HAP-1 (cell line): Measurements from ENCODE around the gene HBG1.

Experiments used
- DNase-seq, 2 experiments: peaks; one replicate each; pipeline ENCODE4 v3.0.0-alpha.2; 2016 to 2020; ENCODE audit warnings: low spot score in 2 of 2
- H3K27me3 ChIP-seq: fragments of 250-450 bp; sonication (Bioruptor Pico); 2 replicates; pipeline ENCODE4 v1.5.1; 2020; ENCODE audit warnings: low read depth, mild to moderate bottlenecking, moderate library complexity
- H3K36me3 ChIP-seq: fragments of 250-450 bp; sonication (Bioruptor Pico); replicated peaks from 2 replicates; pipeline ENCODE4 v1.5.1; 2020; ENCODE audit warnings: mild to moderate bottlenecking
- H3K4me1 ChIP-seq: fragments of 250-450 bp; sonication (Bioruptor Pico); 2 replicates; pipeline ENCODE4 v1.5.1; 2020; ENCODE audit warnings: mild to moderate bottlenecking
- H3K4me3 ChIP-seq: fragments of 250-450 bp; sonication (Bioruptor Pico); 2 replicates; pipeline ENCODE4 v1.5.1; 2020; ENCODE audit warnings: mild to moderate bottlenecking, moderate library complexity
- H3K9me3 ChIP-seq: fragments of 250-450 bp; sonication (Bioruptor Pico); 2 replicates; pipeline ENCODE4 v1.5.1; 2020; ENCODE audit warnings: mild to moderate bottlenecking, moderate library complexity
- in situ Hi-C: fragments of 300-500 bp; cut with MboI; formaldehyde crosslinking; loops from 3 replicates; pipeline ENCODE4 v1.14.3; 2020; ENCODE audit warnings: low sequenced_read_pairs, inconsistent platforms, mixed read lengths

HBG1 gene

GRCh38 chr11:5232821-5233220 is 16.8 kb downstream of the HBG1 start:
- in situ Hi-C loops, result no loop called here
- Histone ChIP-seq H3K27me3 (no peaks in the 10 kb centered on the region), H3K9me3 (no peaks in the 10 kb centered on the region), H3K36me3 (no peaks in the 10 kb centered on the region), H3K4me3 (no peak overlapping the region), H3K4me1 (no peaks in the 10 kb centered on the region)
- DNase-seq, result no peak

GRCh38 chr11:5232176-5232575 is 17.5 kb downstream of the HBG1 start:
- Histone ChIP-seq H3K4me1 (no peaks in the 10 kb centered on the region), H3K9me3 (no peaks in the 10 kb centered on the region), H3K27me3 (no peaks in the 10 kb centered on the region), H3K4me3 (no peak overlapping the region), H3K36me3 (no peaks in the 10 kb centered on the region)
- in situ Hi-C loops, result no loop called here
- no peak for DNase-seq

- H3K4me3 ChIP-seq, result no peak overlapping the region
- no peak for DNase-seq
- no peaks in the 10 kb centered on the region for H3K36me3 ChIP-seq
- H3K4me1 ChIP-seq, result no peaks in the 10 kb centered on the region
- H3K27me3 ChIP-seq, result no peaks in the 10 kb centered on the region
- in situ Hi-C loops, result no loop called here
- H3K9me3 ChIP-seq, result no peaks in the 10 kb centered on the region
These were observed 18.5 kb downstream of the HBG1 start for GRCh38 chr11:5231111-5231510.

GRCh38 chr11:5230266-5230665 is 19.4 kb downstream of the HBG1 start:
- Histone ChIP-seq H3K4me3 (no peak overlapping the region), H3K4me1 (no peaks in the 10 kb centered on the region), H3K27me3 (no peaks in the 10 kb centered on the region), H3K9me3 (no peaks in the 10 kb centered on the region), H3K36me3 (no peaks in the 10 kb centered on the region)
- in situ Hi-C loops, result no loop called here
- no peak for DNase-seq

- no peaks in the 10 kb centered on the region for H3K36me3 ChIP-seq
- H3K4me3 ChIP-seq, result no peak overlapping the region
- H3K27me3 ChIP-seq, result no peaks in the 10 kb centered on the region
- in situ Hi-C loops, result no loop called here
- no peak for DNase-seq
- no peaks in the 10 kb centered on the region for H3K9me3 ChIP-seq
- no peaks in the 10 kb centered on the region for H3K4me1 ChIP-seq
These were observed 19.9 kb downstream of the HBG1 start for GRCh38 chr11:5229796-5230195.

- Histone ChIP-seq H3K36me3 (no peaks in the 10 kb centered on the region), H3K9me3 (no peaks in the 10 kb centered on the region), H3K4me1 (no peaks in the 10 kb centered on the region), H3K27me3 (no peaks in the 10 kb centered on the region), H3K4me3 (no peak overlapping the region)
- in situ Hi-C loops, result no loop called here
- no peak for DNase-seq
These were observed 20.3 kb downstream of the HBG1 start for GRCh38 chr11:5229356-5229755.

GRCh38 chr11:5228124-5228523 is 21.5 kb downstream of the HBG1 start:
- DNase-seq, result no peak
- Histone ChIP-seq H3K27me3 (no peaks in the 10 kb centered on the region), H3K9me3 (no peaks in the 10 kb centered on the region), H3K36me3 (no peaks in the 10 kb centered on the region), H3K4me1 (no peaks in the 10 kb centered on the region), H3K4me3 (no peak overlapping the region)
- in situ Hi-C loops, result no loop called here

- Histone ChIP-seq H3K36me3 (no peaks in the 10 kb centered on the region), H3K9me3 (no peaks in the 10 kb centered on the region), H3K4me3 (no peak overlapping the region), H3K4me1 (no peaks in the 10 kb centered on the region), H3K27me3 (no peaks in the 10 kb centered on the region)
- no peak for DNase-seq
- in situ Hi-C loops, result no loop called here
These were observed 22.0 kb downstream of the HBG1 start for GRCh38 chr11:5227681-5228080.

GRCh38 chr11:5226732-5227310 is 22.8 kb downstream of the HBG1 start, which contains the start of gene HBB:
HBB (minus strand) TSS chr11:5227071; CDS start chr11:5227021, 50 bp downstream.
- peak in 1 of 2 experiments; percentile 100 for DNase-seq
- Histone ChIP-seq H3K9me3 (no peaks in the 10 kb centered on the region), H3K36me3 (no peaks in the 10 kb centered on the region), H3K4me1 (no peaks in the 10 kb centered on the region), H3K27me3 (no peaks in the 10 kb centered on the region), H3K4me3 (no peak within 1 kb of the TSS)
- in situ Hi-C loops, result no loop called here

GRCh38 chr11:5225480-5225871 is 24.2 kb downstream of the HBG1 start:
- in situ Hi-C loops, result no loop called here
- Histone ChIP-seq H3K36me3 (no peaks in the 10 kb centered on the region), H3K4me1 (no peaks in the 10 kb centered on the region), H3K4me3 (no peak overlapping the region), H3K27me3 (no peaks in the 10 kb centered on the region), H3K9me3 (no peaks in the 10 kb centered on the region)
- DNase-seq, result no peak

GRCh38 chr11:5224538-5225479 is 24.8 kb downstream of the HBG1 start:
- no peak for DNase-seq
- in situ Hi-C loops, result no loop called here

GRCh38 chr11:5223686-5224085 is 26.0 kb downstream of the HBG1 start:
- no peaks in the 10 kb centered on the region for H3K36me3 ChIP-seq
- H3K4me1 ChIP-seq, result no peaks in the 10 kb centered on the region
- in situ Hi-C loops, result no loop called here
- DNase-seq, result no peak
- H3K27me3 ChIP-seq, result no peaks in the 10 kb centered on the region
- H3K4me3 ChIP-seq, result no peak overlapping the region
- H3K9me3 ChIP-seq, result no peaks in the 10 kb centered on the region

More at GRCh38 chr11:5224538-5225479, 24.8 kb downstream of the HBG1 start:
- no peaks in the 10 kb centered on the region for H3K9me3 ChIP-seq
- H3K4me3 ChIP-seq, result no peak overlapping the region
- no peaks in the 10 kb centered on the region for H3K4me1 ChIP-seq
- H3K36me3 ChIP-seq, result no peaks in the 10 kb centered on the region
- H3K27me3 ChIP-seq, result no peaks in the 10 kb centered on the region

GRCh38 chr11:5223146-5223545 is 26.5 kb downstream of the HBG1 start:
- no peaks in the 10 kb centered on the region for H3K27me3 ChIP-seq
- H3K9me3 ChIP-seq, result no peaks in the 10 kb centered on the region
- in situ Hi-C loops, result no loop called here
- H3K4me3 ChIP-seq, result no peak overlapping the region
- no peaks in the 10 kb centered on the region for H3K4me1 ChIP-seq
- H3K36me3 ChIP-seq, result no peaks in the 10 kb centered on the region
- DNase-seq, result no peak

- in situ Hi-C loops, result no loop called here
- no peak for DNase-seq
These were observed 39.2 kb downstream of the HBG1 start for GRCh38 chr11:5210376-5210885.

More at GRCh38 chr11:5210376-5210885, 39.2 kb downstream of the HBG1 start:
- H3K36me3 ChIP-seq, result no peaks in the 10 kb centered on the region
- H3K9me3 ChIP-seq, result no peaks in the 10 kb centered on the region
- H3K4me3 ChIP-seq, result no peak overlapping the region
- H3K4me1 ChIP-seq, result no peaks in the 10 kb centered on the region
- no peaks in the 10 kb centered on the region for H3K27me3 ChIP-seq
